Aorta (tissue), 5 donors: ENCODE data around the gene ZGLP1. TPM values are rescaled to one million over a fixed set of nuclear protein-coding genes. Genes with fewer than 3 reads are reported as not detected.

ENCODE experiments used
- ATAC-seq: fragments of 200-7000 bp; cut with Tn5 transposase; one replicate; pipeline ENCODE4 v1.9.1; 2022; ENCODE audit warnings: moderate library complexity; ENCODE audit not compliant: low FRiP score
- DNase-seq, 2 donors: peaks; one replicate each; pipeline ENCODE4 v3.0.0-alpha.2; 2020
- H3K27ac ChIP-seq, 2 donors: one replicate each; pipeline ENCODE4 v1.5.1; 2013; ENCODE audit warnings: low read length in 2 of 2, mild to moderate bottlenecking in 2 of 2, moderate library complexity in 2 of 2, control low read depth in 1 of 2, inconsistent platforms in 1 of 2, low read depth in 1 of 2
- H3K27me3 ChIP-seq, 2 donors: one replicate each; pipeline ENCODE4 v1.6.1; 2013; ENCODE audit warnings: control low read depth in 1 of 2, low read length in 1 of 2, mild to moderate bottlenecking in 1 of 2, moderate library complexity in 1 of 2; ENCODE audit not compliant: insufficient read depth in 2 of 2, control insufficient read depth in 1 of 2
- H3K36me3 ChIP-seq, 2 donors: one replicate each; pipeline ENCODE4 v1.6.1; 2013; ENCODE audit warnings: control low read depth in 1 of 2, low read length in 1 of 2, mild to moderate bottlenecking in 1 of 2; ENCODE audit not compliant: insufficient read depth in 2 of 2, control insufficient read depth in 1 of 2
- H3K4me1 ChIP-seq, 2 donors: one replicate each; pipeline ENCODE4 v1.6.1; 2013; ENCODE audit warnings: low read length in 2 of 2, control low read depth in 1 of 2, mild to moderate bottlenecking in 1 of 2, moderate library complexity in 1 of 2; ENCODE audit not compliant: insufficient read depth in 2 of 2, control insufficient read depth in 1 of 2
- H3K4me3 ChIP-seq, 2 donors: one replicate each; pipeline ENCODE4 v1.5.1; 2013; ENCODE audit warnings: low read length in 2 of 2, control low read depth in 1 of 2, mild to moderate bottlenecking in 1 of 2
- H3K9me3 ChIP-seq: one replicate; pipeline ENCODE4 v1.6.1; 2013; ENCODE audit warnings: mild to moderate bottlenecking, low read length; ENCODE audit not compliant: control insufficient read depth
- WGBS, 2 donors: extraction: QIAGEN DNeasy Blood & Tissue Kit; methylation state at CpG; one replicate each; pipeline ENCODE4 v1.1.7; 2013; 5-methylcytosine and 5-hydroxymethylcytosine counted together
- intact Hi-C, 2 donors: fragments of 100-400 bp; cut with DNase I; formaldehyde crosslinking; loops; one replicate each; pipeline versions ENCODE4 v1.14.2 to v1.15.0; 2022
- polyA plus RNA-seq, 2 donors: library from polyadenylated mRNA; stranded (reverse); fragments of 200-250 nt; gene quantifications; one replicate each; pipeline ENCODE4 v1.2.3, GENCODE V29; 2013
- total RNA-seq, 2 donors: library from RNA; stranded (reverse); fragmentation: NEBNext Ultra II Directional; extraction: Animal tissue kit (Norgen Biotek cat#: 25700); gene quantifications; one replicate each; pipeline ENCODE4 v1.2.1, GENCODE V29; 2021
- donor health status: healthy with polysubstance abuse.
- donor health status: Bipolar disorder and iron deficiency.
- donor health status: DM: no; HTN: no; CAD: no.
- donor health status: DM: no; HTN: no; CAD: no.
- donor health status: DM: yes; HTN: yes; CAD: no.

Gene ZGLP1
- total and polyA plus RNA-seq, 4 donors = 1.3 to 22.4 (median 2.6) TPM

DNA sequence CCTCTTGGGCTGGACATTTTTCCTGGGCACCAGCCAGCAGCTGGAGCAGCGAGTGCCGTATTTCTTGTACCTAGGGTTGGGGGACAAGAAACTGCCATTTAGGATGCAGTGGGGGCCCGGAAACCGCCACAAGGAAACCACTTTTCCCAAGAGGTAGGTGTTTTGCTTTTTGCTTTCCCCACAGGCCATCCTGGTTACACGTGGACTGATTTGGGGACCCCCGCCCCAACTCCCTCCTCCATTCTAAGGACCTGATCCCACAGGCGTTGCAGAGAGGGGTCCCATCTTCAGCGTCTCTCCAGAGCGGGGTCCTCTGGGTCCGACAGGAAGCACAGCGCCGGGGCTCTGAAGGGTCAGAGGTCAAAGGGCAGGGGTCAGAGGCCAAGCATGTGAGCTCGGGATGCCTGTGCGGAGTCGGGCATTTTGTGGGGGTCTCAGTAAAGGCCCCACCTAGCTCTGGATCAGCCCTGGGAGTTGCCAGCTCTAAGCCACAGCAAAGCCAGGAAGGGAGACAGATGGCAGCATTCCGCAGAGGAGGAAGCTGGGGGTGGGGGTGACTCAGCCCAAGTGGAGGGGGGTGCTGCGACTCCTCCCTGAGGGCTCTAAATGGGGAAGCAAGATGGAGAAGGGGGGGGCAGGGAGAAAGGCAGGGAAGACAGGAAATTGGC is 4.3 kb downstream of the ZGLP1 start:
- ATAC-seq = no peak

GRCh38 chr19:10299545-10300458 is 9.8 kb downstream of the ZGLP1 start:
- DNase-seq = peak in 1 of 2 donors; percentile 46
- 58 to 59% methylated on average over 14 of the region's 14 CpGs for WGBS, 2 donors
- Histone ChIP-seq H3K27me3 (no peaks in the 10 kb centered on the region), H3K4me1 (no peaks in the 10 kb centered on the region), H3K9me3 (no peaks in the 10 kb centered on the region), H3K4me3 (no peak overlapping the region), H3K27ac (no peak overlapping the region), H3K36me3 (no peaks in the 10 kb centered on the region)
- ATAC-seq = peak; percentile 34
- intact Hi-C loops = no loop called here

More for the DNA sequence above, 4.3 kb downstream of the ZGLP1 start:
- Histone ChIP-seq H3K4me1 (no peaks in the 10 kb centered on the region), H3K4me3 (no peak overlapping the region), H3K36me3 (no peaks in the 10 kb centered on the region), H3K27me3 (no peaks in the 10 kb centered on the region), H3K27ac (no peak overlapping the region), H3K9me3 (no peaks in the 10 kb centered on the region)
- peak in 1 of 2 donors; percentile 75 for DNase-seq
- intact Hi-C loops = no loop called here
- 70 to 77% methylated on average over 17 of the region's 17 CpGs for WGBS, 2 donors

GRCh38 chr19:10295847-10296591 is 13.6 kb downstream of the ZGLP1 start:
- Histone ChIP-seq H3K27ac (no peak overlapping the region), H3K27me3 (no peaks in the 10 kb centered on the region), H3K4me3 (no peak overlapping the region), H3K4me1 (no peaks in the 10 kb centered on the region), H3K9me3 (no peaks in the 10 kb centered on the region), H3K36me3 (no peaks in the 10 kb centered on the region)
- WGBS, 2 donors = 4 to 5% methylated on average over 57 to 58 of the region's 58 CpGs
- intact Hi-C loops = no loop called here
- ATAC-seq (no peak), DNase-seq (no peak)

GRCh38 chr19:10295305-10295846 is 14.2 kb downstream of the ZGLP1 start:
- ATAC-seq (peak; percentile 12), DNase-seq (peak in 1 of 2 donors; percentile 65)
- WGBS, 2 donors = 2 to 3% methylated on average over 45 to 48 of the region's 48 CpGs
- H3K27me3 ChIP-seq = no peaks in the 10 kb centered on the region
- no peaks in the 10 kb centered on the region for H3K36me3 ChIP-seq
- no peak overlapping the region for H3K4me3 ChIP-seq
- no peak overlapping the region for H3K27ac ChIP-seq
- H3K9me3 ChIP-seq = no peaks in the 10 kb centered on the region
- intact Hi-C loops = no loop called here
- H3K4me1 ChIP-seq = no peaks in the 10 kb centered on the region

DNA sequence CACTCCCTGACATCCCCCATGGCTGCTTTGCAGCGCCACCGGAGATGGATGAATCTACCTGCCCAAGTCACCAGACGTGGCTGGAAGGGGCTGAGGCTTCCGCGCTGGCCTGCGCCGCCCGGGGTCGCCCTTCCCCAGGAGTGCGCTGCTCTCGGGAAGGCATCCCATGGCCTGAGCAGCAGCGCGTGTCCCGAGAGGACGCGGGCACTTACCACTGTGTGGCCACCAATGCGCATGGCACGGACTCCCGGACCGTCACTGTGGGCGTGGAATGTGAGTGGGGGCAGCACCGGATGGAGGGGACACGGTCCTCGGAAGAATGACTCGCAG is 15.3 kb downstream of the ZGLP1 start:
- ATAC-seq = no peak
- Histone ChIP-seq H3K4me3 (no peak overlapping the region), H3K9me3 (no peaks in the 10 kb centered on the region), H3K4me1 (no peaks in the 10 kb centered on the region), H3K27ac (no peak overlapping the region), H3K36me3 (no peaks in the 10 kb centered on the region), H3K27me3 (no peaks in the 10 kb centered on the region)
- no peak for DNase-seq
- 21 to 28% methylated on average over 25 of the region's 25 CpGs for WGBS, 2 donors
- intact Hi-C loops = no loop called here

GRCh38 chr19:10293637-10294367 is 15.8 kb downstream of the ZGLP1 start:
- no peak for ATAC-seq
- Histone ChIP-seq H3K4me1 (no peaks in the 10 kb centered on the region), H3K4me3 (no peak overlapping the region), H3K27ac (no peak overlapping the region), H3K27me3 (no peaks in the 10 kb centered on the region), H3K9me3 (no peaks in the 10 kb centered on the region), H3K36me3 (no peaks in the 10 kb centered on the region)
- no peak for DNase-seq
- WGBS, 2 donors = 21 to 37% methylated on average over 49 of the region's 49 CpGs
- intact Hi-C loops = no loop called here

- ATAC-seq = no peak
- DNase-seq = no peak
- no peaks in the 10 kb centered on the region for H3K4me1 ChIP-seq
Measured at GRCh38 chr19:10292789-10293636, 16.6 kb downstream of the ZGLP1 start.

More at GRCh38 chr19:10292789-10293636, 16.6 kb downstream of the ZGLP1 start:
- Histone ChIP-seq H3K27ac (no peak overlapping the region), H3K36me3 (no peaks in the 10 kb centered on the region), H3K4me3 (no peak overlapping the region), H3K27me3 (no peaks in the 10 kb centered on the region), H3K9me3 (no peaks in the 10 kb centered on the region)
- intact Hi-C loops = no loop called here
- 19 to 28% methylated on average over 56 of the region's 56 CpGs for WGBS, 2 donors
